ENCODE measurements around the gene TEN1.
"Not testable (repeated sequence)": the region's sequence is repeated elsewhere in the genome, so short reads cannot be mapped to it uniquely, and the experiment has no call there.

TEN1 gene

DNA sequence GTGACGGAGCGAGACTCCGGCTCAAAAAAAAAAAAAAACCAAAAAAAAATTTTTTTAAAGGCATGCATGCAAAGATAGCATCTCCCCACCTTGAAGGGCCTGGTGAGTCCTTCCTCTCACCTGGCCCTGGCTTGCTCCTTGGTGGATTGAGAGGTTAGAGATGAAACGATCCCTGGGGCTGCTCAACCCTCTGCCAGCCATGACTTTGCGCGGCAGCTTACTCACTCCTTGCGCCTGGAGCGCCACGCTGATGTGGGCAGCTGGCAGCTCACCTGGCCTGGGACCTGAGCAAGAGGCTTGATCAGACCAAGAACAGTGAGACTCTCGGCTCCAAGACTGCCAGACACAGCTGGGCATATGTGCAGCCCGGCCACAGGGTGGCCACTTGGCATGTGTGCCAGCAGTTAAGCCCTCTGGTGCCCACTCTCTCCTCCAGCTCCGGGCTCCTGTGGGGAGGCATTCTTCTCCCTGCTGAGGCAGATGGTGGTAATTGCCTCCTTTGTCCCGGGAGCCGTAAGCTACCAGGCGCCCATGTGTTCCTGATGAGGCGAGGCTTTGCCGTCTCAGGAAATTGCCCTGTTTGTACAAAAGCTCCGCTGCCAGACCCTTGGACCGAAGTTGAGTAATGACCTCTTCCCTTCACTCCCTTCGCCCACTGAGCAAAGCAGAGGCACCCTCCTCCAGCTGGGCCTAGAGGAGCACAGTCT, 53.2 kb downstream of the TEN1 start:
- no peak for DNase-seq

DNA sequence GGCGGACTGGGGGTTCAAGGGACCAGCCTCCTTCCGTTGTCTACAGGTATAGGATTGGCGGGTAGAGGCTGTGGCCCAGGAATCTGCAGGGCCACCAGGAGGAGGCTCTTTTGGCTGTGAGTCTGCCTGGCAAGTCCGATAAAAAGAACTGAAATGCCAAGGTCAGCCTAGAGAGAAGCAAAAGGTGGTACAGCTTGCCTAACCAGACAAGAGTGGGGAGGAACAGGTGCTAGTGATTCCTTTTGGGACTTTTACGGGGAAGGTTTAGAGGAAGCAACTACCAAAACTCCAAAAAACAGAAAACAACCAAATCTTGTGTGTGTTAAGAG, 53.7 kb downstream of the TEN1 start:
- no peak for DNase-seq

- no peak for DNase-seq
Measured at GRCh38 chr17:76033139-76033538, 54.1 kb downstream of the TEN1 start.

DNA sequence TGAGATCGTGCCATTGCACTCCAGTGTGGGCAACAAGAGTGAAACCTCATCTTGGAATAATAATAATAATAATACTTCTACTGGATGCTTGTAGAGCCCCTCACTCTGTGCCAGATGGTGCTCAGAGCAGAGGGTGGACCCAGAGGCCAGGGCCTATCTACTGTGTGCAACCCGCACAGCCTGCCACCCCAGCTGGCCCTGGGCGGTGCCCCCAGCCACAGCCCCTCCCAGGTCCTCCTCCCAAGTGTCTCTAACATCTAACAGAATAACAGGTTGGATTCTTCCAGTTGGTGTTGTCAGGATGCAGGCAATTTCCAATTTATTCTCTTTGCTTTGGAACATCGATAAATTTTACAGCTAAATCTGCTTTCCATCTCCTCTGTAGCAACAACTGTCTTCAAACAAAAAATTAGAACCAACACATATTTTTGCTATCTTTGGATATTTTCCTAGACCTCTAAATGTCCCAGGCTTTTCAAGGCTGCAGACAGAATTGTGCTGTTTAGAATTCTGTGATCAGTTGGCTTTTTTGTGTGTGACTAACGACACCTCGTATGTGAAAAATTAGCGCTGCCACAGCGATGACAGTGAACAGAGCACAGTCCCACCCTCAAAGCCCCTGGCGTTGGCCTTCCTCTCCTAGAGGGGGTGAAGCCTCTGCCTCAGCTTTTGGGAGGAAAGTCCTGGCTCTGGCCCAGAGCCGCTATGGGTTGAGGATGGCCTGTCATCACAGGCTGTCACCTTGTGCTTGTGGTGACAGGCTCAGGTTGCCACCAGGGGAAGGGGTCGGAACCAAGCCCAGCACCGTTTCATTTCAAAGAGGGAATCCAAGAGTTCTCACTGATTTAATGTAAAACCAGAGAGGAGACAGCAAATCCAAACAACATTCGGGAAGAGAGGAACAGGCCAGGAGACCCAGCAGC, 55.6 kb downstream of the TEN1 start:
- DNase-seq = no peak

GRCh38 chr17:76036497-76037261, 57.6 kb downstream of the TEN1 start:
- DNase-seq = no peak

DNA sequence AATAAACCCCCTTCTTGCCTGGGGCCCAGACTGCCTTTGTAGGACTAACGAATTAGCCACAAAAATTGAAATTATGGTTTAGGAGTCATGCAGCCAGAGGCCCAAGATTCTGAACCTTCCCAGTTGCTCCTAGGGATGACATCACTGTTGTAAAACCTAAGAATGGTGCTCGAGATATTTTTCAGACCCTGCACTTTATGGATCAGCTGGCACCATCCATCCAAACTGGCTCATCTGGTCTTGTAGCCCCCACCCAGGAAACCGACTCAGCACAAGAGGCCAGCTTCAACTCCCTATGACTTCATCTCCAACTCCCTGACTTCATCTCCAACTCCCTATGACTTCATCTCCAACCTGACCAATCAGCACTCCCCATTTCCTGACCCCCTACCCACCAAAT, 59.0 kb downstream of the TEN1 start:
- DNase-seq = no peak

DNA sequence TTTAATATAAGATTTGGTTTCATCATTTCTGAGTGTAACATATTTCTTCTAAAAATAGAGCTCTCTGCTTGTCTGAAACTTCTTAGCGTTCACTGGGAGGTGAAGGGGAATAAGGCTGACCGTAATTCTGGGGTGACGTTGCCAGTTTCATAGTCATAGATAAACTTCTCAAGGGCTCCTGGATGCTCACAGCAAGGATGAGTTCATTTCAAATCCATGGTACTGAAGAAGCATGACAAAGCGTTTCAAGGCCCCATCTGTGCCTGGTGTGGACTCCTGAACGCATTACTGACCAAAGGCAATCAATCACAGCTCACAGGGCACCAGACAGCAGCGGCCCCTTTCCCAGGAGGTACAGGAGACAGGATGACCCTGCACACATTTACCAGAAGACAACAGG, 60.1 kb downstream of the TEN1 start:
- no peak for DNase-seq

DNA sequence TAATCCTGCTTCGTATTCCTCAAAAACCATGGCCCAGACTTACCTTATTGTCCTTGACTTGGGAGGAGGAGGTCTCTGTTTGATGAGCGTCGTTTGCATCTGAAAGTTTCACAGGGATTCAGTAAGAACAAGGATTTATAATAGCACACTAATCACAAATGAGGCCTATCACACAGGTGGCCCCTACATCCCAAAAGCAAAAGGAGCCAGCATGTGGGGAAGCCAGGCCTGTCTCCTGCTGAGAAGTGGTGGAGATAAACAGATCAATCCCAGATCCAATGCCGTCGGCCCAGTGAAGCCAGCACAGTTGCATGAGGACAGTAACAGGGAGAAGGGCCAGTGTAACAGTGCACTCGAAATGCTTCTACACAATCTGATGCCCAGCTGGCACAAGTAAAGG, 61.3 kb downstream of the TEN1 start:
- no peak for DNase-seq

DNA sequence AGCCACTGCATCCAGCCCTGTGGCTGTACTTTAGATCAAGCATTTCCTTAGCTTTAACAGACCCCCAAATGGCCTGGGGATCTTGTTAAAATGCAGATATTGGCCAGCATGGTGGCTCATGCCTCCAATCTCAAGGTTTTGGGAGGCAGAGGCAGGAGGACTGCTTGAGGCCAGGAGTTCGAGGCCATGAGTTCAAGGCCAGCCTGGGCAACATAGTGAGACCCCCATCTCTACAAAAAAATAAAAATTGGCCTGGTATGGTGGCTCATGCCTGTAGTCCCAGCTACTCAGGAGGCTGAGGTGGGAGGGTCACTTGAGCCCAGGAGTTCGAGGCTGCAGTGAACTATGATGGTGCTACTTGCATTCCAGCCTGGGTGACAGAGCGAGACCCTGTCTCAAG, 63.8 kb downstream of the TEN1 start:
- DNase-seq = not testable (repeated sequence)

GRCh38 chr17:76044475-76045007, 65.5 kb downstream of the TEN1 start:
- not testable (repeated sequence) for DNase-seq

GRCh38 chr17:76046064-76046463, 67.0 kb downstream of the TEN1 start:
- DNase-seq = no peak

GRCh38 chr17:76048025-76048605, 69.1 kb downstream of the TEN1 start:
- DNase-seq = no peak

DNA sequence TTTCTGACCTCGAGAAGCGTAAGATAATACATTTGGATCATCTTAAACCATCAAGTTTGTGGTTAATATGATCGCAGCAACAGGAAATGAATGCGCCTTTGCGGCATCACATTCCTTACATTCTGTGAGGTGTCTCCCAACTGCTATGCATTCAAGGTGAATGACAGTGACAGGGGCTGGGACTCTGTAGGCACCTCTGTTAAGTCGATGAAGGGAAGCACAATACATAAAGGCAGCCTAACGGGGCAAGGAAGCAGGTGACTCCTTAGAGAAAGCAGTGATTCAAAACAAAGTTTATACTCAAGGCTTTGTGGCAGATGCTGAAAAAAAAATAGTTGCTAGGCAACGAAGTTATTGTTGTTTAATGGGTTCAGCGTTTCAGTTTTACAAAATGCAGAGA, 69.7 kb downstream of the TEN1 start:
- DNase-seq = peak in 1 of 2 donors; percentile 29

- DNase-seq = no peak
Measured at GRCh38 chr17:76049239-76049638, 70.2 kb downstream of the TEN1 start.

GRCh38 chr17:76049836-76050537, 70.9 kb downstream of the TEN1 start:
- DNase-seq = no peak

Measured in CD4-positive, alpha-beta T cell treated with Interleukin-1 beta for 1 hour (primary cell).